HUES64 (cell line): ENCODE measurements around the gene DGKB.

Source experiments
- H3K27ac ChIP-seq: 2 replicates; pipeline ENCODE4 v1.7.0; 2013; ENCODE audit warnings: low read depth, low read length, inconsistent platforms
- H3K27me3 ChIP-seq: 2 replicates; pipeline ENCODE4 v1.6.1; 2013; ENCODE audit warnings: mild to moderate bottlenecking, low read length; ENCODE audit not compliant: insufficient read depth
- H3K36me3 ChIP-seq: 2 replicates; pipeline ENCODE4 v1.6.1; 2013; ENCODE audit warnings: mild to moderate bottlenecking, low read length; ENCODE audit not compliant: insufficient read depth
- H3K4me1 ChIP-seq: 2 replicates; pipeline ENCODE4 v1.6.1; 2013; ENCODE audit warnings: mild to moderate bottlenecking, low read length, moderate library complexity; ENCODE audit not compliant: insufficient read depth
- H3K4me3 ChIP-seq: 2 replicates; pipeline ENCODE4 v1.5.1; 2013; ENCODE audit warnings: mild to moderate bottlenecking, low read length, moderate library complexity
- H3K9ac ChIP-seq: 2 replicates; pipeline ENCODE4 v1.6.1; 2013; ENCODE audit warnings: mild to moderate bottlenecking, low read depth, low read length
- H3K9me3 ChIP-seq: 2 replicates; pipeline ENCODE4 v1.6.1; 2013; ENCODE audit warnings: low read depth, low read length; ENCODE audit not compliant: insufficient read depth
- WGBS: fragments of 150-250, 120-280 bp; methylation state at CpG from one replicate; pipeline ENCODE4 v1.1.7; 2013; ENCODE audit warnings: missing lambda C conversion rate; 5-methylcytosine and 5-hydroxymethylcytosine counted together

Gene DGKB

DNA sequence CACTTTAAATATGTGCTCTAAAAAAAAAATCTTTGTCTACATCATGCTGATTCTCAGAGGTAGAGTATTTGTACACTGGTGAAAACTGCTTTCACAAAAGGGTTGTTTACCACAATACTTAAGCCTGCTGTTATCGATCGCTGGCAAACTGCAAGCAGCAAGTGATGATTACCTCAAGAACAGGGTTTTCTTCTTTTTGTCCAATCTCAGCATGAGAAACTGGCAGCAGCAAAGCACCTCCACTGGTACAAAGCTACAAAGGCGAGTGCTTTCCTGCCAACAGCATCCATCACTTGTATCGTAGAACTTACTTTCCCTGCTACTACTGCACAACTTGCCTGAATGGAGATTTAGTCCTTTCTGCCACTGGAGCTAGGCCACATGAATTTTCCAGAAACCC lies 276.5 kb downstream of the DGKB start:
- no peak overlapping the region for H3K4me3 ChIP-seq
- no peaks in the 10 kb centered on the region for H3K4me1 ChIP-seq
- no peak overlapping the region for H3K27ac ChIP-seq
- WGBS, result 92% methylated on average over 4 of the region's 4 CpGs
- no peaks in the 10 kb centered on the region for H3K9me3 ChIP-seq
- no peak overlapping the region for H3K9ac ChIP-seq
- no peaks in the 10 kb centered on the region for H3K36me3 ChIP-seq
- H3K27me3 ChIP-seq, result no peaks in the 10 kb centered on the region

DNA sequence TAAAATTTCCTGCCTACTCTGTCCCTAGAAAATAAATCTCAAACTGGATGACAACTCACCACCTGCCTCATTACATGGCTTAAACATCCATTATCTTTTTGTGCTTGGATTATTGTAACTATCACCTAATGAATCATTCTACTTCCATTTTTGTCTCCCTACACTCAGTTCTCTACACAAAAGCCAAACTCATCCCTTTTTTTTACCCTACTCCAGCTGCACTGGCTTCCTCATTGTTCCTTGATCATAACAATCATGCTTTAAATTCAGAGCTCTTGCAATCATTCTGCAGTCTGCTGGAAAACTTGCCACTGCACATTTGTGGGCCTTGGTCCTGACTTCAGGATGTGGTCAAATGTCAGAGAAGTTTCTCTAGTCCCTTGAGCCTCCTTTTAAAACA lies 280.0 kb downstream of the DGKB start:
- Histone ChIP-seq H3K9ac (no peak overlapping the region), H3K27me3 (no peaks in the 10 kb centered on the region), H3K9me3 (no peaks in the 10 kb centered on the region), H3K4me3 (no peak overlapping the region), H3K4me1 (no peaks in the 10 kb centered on the region), H3K36me3 (no peaks in the 10 kb centered on the region), H3K27ac (no peak overlapping the region)

DNA sequence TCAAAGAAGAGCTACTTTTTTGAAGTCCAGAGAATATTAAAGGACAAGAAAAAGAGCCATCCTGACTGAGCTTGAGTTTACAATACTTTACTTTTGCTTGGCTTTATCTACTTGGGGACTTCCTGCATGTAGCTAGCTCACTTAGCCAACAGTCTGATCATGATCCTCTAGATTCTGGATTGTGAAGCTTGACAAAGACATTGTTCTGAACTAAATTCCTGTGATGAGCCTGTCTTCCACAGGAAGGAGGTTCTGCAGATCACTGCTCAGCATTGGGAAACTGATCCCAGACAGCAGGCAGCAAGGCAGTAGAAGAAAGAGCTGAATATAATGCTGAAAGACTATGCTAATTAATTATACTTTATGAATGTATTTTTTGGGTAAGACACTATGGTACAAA lies 296.4 kb downstream of the DGKB start:
- H3K4me3 ChIP-seq, result no peak overlapping the region
- no peak overlapping the region for H3K27ac ChIP-seq
- H3K9me3 ChIP-seq, result no peaks in the 10 kb centered on the region
- no peak overlapping the region for H3K9ac ChIP-seq
- H3K4me1 ChIP-seq, result no peaks in the 10 kb centered on the region
- no peaks in the 10 kb centered on the region for H3K36me3 ChIP-seq
- H3K27me3 ChIP-seq, result no peaks in the 10 kb centered on the region

DNA sequence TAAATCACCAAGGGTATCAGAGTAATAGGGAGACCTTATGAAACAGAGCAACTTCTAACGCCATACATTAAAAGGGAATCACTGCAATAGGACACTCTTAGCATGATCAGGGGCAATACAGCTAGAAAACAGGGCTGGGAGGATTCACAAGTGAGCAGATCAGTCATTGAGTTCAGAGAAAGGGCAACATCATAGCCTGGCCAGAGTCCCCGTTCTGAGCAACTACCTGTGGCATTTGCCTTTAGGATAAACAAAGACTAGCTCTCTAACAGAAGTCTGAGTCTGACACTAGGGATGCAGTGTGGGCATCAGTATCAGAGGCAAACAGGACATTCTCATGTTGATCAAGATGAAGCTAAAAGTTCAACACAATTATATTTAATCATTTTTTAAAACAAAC lies 297.9 kb downstream of the DGKB start:
- no peaks in the 10 kb centered on the region for H3K27me3 ChIP-seq
- no peaks in the 10 kb centered on the region for H3K4me1 ChIP-seq
- H3K4me3 ChIP-seq, result no peak overlapping the region
- no peaks in the 10 kb centered on the region for H3K9me3 ChIP-seq
- no peak overlapping the region for H3K9ac ChIP-seq
- 84% methylated on average over 2 of the region's 2 CpGs for WGBS
- no peak overlapping the region for H3K27ac ChIP-seq
- no peaks in the 10 kb centered on the region for H3K36me3 ChIP-seq

DNA sequence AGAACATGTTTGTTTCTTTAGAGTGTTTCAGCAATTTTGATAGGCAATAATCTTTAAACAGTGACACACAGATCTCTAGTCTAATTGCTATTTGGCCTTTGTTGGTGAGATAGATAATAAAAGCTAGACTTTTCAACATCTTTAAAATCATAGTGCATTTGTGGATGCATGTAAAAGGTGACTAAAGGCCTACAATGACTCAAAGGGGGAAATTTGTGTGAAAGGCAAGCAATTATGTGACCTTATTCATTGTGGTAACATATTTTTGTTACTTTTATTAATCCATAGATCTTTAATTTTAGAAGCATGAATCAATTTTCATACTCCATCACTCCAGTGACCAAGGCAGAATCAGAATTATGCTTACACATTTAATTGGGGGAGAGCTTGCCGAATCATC lies 299.7 kb downstream of the DGKB start:
- H3K27me3 ChIP-seq, result no peaks in the 10 kb centered on the region
- no peak overlapping the region for H3K4me3 ChIP-seq
- no CpG with 5 or more reads among the region's 1 CpG for WGBS
- H3K4me1 ChIP-seq, result no peaks in the 10 kb centered on the region
- no peaks in the 10 kb centered on the region for H3K36me3 ChIP-seq
- no peak overlapping the region for H3K9ac ChIP-seq
- no peaks in the 10 kb centered on the region for H3K9me3 ChIP-seq
- no peak overlapping the region for H3K27ac ChIP-seq

DNA sequence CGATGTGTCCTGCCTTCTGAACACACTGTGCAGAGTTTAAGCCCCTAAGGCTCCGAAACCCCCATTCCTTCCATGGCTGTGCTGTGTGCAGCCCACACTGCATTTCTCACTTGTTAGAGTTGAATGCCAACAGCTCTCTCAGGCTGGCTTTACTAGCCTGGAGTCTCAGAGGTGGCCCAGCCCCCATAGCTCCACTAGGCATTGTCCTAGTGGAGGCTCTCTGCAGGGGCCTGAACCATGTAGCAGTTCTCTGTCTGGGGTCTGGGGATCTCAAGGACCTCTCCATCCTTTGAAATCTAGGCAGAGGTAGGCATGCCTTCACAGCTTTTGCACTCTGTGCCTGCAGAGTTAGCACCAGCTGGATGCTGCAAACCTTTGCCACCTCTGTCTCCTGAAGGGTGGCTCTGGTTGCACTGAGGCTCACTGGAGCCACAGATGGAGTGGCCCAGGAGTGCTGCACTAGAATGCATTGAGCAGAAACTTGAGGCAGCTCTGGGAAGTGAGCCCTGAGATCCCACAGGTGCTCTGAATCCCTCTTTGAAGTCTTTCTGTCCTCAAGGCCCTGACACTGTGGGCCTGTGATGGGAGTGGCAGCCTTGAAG lies 301.7 kb downstream of the DGKB start:
- Histone ChIP-seq H3K27ac (no peak overlapping the region), H3K4me3 (no peak overlapping the region), H3K9me3 (no peaks in the 10 kb centered on the region), H3K36me3 (no peaks in the 10 kb centered on the region), H3K27me3 (no peaks in the 10 kb centered on the region), H3K9ac (no peak overlapping the region), H3K4me1 (no peaks in the 10 kb centered on the region)
- WGBS, result 91% methylated on average over 2 of the region's 2 CpGs

DNA sequence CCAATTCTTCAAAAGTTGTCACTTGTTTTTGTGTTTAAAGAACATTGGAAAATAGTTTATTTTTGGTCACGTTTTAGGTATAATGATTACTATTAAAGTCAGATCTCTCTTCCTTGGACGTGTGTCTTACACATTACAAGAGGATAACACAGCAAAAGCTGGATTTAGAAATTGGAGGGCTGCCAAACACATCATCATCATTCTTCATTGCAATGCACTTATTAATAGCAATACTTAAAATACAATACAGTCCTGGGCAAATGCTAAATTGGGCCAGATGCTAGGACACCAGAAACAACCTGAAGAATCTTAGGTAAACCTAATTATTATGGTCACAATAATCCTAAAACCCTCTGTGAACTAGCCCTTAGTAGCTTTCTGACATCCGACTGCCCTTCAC lies 303.6 kb downstream of the DGKB start:
- Histone ChIP-seq H3K27ac (no peak overlapping the region), H3K9ac (no peak overlapping the region), H3K4me1 (no peaks in the 10 kb centered on the region), H3K9me3 (no peaks in the 10 kb centered on the region), H3K4me3 (no peak overlapping the region), H3K27me3 (no peaks in the 10 kb centered on the region), H3K36me3 (no peaks in the 10 kb centered on the region)
- WGBS, result 88% methylated on average over 3 of the region's 3 CpGs

DNA sequence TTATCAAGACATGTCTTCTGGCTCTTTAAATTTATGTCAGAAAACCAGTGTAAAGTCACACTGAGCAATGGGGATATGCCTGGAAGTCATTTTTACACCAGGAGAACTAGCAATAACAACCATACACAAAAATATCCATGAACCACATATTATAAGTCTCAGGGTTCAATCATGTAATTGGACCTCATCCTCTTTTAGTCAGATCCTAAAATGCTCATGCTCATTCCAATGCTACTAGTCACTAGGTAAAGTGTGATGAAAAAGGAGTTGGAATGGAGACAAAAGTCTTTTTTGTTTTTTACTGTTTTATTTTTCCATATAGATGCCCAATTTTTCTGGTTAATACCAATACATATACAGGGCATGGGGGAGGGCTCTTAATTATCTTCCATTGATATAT lies 306.1 kb downstream of the DGKB start:
- H3K27ac ChIP-seq, result no peak overlapping the region
- no peaks in the 10 kb centered on the region for H3K27me3 ChIP-seq
- no peaks in the 10 kb centered on the region for H3K4me1 ChIP-seq
- no peak overlapping the region for H3K9ac ChIP-seq
- no peak overlapping the region for H3K4me3 ChIP-seq
- no peaks in the 10 kb centered on the region for H3K36me3 ChIP-seq
- H3K9me3 ChIP-seq, result no peaks in the 10 kb centered on the region

DNA sequence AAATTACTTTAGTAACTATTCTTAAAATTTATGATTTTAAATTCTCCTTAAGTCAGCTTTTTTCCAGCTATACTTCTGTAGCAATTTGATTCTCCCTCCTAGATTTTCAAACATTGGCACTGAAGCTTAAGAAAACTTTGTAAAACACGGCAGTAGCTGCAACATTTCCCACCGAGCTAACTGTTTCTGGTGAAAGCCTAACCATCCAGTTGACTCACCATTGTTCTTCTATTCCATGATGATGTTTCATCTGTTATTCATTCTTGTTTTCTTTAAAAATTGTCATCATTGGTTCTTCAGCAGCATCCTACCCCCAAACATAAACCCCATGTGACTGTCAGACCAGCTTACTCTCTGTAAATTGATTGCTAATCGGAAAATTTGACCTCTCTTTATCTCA lies 312.3 kb downstream of the DGKB start:
- Histone ChIP-seq H3K9me3 (0 out of 2 replicates have a peak, but pooled peaks cover 5% of the 10 kb centered on the region), H3K9ac (no peak overlapping the region), H3K4me1 (no peaks in the 10 kb centered on the region), H3K27ac (no peak overlapping the region), H3K27me3 (no peaks in the 10 kb centered on the region), H3K4me3 (no peak overlapping the region), H3K36me3 (no peaks in the 10 kb centered on the region)
- WGBS, result 86% methylated on average over 3 of the region's 3 CpGs

DNA sequence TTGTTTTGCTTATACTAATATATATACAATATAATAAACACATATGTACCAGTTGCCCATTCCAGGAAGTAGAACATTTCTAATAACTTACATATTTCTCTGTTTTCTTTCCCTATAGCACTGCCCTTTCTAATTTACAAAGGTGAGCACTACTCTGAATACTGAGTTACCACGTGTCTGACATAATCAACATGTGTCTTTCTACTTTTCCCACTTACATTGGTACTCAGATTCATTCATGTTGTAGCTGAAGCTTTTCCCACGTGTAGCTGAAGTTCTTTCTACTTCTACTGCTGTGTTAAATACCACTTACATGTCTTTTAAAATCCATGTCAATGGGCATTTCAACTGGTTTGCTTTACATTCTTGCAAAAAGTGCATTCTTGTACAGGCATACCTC lies 317.3 kb downstream of the DGKB start:
- no peaks in the 10 kb centered on the region for H3K36me3 ChIP-seq
- H3K27ac ChIP-seq, result no peak overlapping the region
- no peak overlapping the region for H3K4me3 ChIP-seq
- H3K4me1 ChIP-seq, result no peaks in the 10 kb centered on the region
- no peaks in the 10 kb centered on the region for H3K27me3 ChIP-seq
- H3K9me3 ChIP-seq, result 0 out of 2 replicates have a peak, but pooled peaks cover 8% of the 10 kb centered on the region
- H3K9ac ChIP-seq, result no peak overlapping the region
- 93% methylated on average over 2 of the region's 2 CpGs for WGBS

DNA sequence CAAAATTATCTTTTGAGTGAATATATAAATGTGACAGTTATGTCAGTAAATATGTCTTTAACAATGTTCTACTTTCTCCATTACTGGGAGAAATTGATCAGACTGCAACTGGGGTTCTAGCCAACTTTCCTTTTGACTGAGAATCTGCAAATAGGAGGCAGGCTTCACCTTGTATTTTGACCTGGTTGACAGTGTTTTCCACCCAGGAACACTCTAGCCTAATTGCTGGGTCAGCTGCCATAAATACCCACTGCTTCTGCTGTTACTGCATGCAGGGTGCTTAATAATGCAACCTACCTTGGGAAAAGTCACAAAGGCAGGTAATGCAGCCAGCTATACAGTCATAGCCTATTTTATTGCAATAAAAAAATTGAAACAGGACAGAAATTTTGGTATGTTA lies 319.0 kb downstream of the DGKB start:
- no peak overlapping the region for H3K9ac ChIP-seq
- H3K4me1 ChIP-seq, result no peaks in the 10 kb centered on the region
- no peaks in the 10 kb centered on the region for H3K27me3 ChIP-seq
- H3K36me3 ChIP-seq, result no peaks in the 10 kb centered on the region
- no peak overlapping the region for H3K27ac ChIP-seq
- H3K9me3 ChIP-seq, result 0 out of 2 replicates have a peak, but pooled peaks cover 8% of the 10 kb centered on the region
- no peak overlapping the region for H3K4me3 ChIP-seq

DNA sequence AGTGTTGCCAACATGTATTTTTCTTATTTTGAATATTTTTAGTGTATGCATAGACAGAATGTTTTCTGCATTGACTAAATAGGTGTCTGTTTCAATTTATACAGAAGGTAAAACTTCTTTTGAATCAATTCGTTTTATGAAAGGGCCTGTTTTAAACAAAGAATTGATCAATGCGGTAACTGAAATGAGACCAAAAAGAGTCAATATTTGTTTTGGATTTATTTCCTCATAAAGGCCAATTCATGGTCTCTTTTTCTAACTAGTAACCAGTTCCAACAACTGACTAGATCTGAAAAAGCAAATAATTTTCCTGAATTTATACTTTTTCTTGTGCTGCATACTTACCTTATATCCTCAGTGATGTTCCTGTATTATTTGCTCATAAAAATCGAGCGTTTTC lies 320.5 kb downstream of the DGKB start:
- no peak overlapping the region for H3K9ac ChIP-seq
- no peaks in the 10 kb centered on the region for H3K4me1 ChIP-seq
- H3K36me3 ChIP-seq, result no peaks in the 10 kb centered on the region
- no peaks in the 10 kb centered on the region for H3K27me3 ChIP-seq
- no peak overlapping the region for H3K27ac ChIP-seq
- H3K4me3 ChIP-seq, result no peak overlapping the region
- 94% methylated on average over 2 of the region's 4 CpGs for WGBS
- 0 out of 2 replicates have a peak, but pooled peaks cover 8% of the 10 kb centered on the region for H3K9me3 ChIP-seq
